ENCODE data around the gene SMC5.
"Not testable (repeated sequence)": the region's sequence is repeated elsewhere in the genome, so short reads cannot be mapped to it uniquely, and the experiment has no call there.

SMC5 gene

DNA sequence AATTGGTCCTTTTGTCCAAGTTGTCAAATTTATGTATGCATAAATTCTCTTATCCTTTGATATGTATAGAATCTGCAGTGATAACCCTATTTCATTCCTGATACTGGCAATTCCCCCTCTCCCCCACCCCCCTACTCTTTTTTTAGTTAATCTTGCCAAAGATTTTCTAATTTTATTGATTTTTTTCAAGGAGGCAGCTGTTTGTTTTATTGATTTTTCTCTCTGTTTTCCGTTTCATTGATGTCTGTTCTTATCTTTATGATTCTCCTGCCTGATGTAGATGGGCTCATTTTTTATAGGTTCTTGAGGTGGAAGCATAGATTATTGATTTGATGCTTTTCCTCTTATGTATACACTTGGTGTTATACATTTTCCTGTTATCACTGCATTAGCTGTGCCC, 34.4 kb downstream of the SMC5 start:
- TF ChIP-seq POLR2A (IDR thresholded peaks at IDR 0.05; ENCODE audit: low read depth, low read length) = no peak
- no peak for FAIRE-seq
- no peak for DNase-seq (ENCODE audit: insufficient read length, low spot score)

- DNase-seq (ENCODE audit: insufficient read length, low spot score) = no peak
- no peak for TF ChIP-seq POLR2A (IDR thresholded peaks at IDR 0.05; ENCODE audit: low read depth, low read length)
- FAIRE-seq = peak; percentile 61
Observed at GRCh38 chr9:70297141-70297540, 38.4 kb downstream of the SMC5 start.

DNA sequence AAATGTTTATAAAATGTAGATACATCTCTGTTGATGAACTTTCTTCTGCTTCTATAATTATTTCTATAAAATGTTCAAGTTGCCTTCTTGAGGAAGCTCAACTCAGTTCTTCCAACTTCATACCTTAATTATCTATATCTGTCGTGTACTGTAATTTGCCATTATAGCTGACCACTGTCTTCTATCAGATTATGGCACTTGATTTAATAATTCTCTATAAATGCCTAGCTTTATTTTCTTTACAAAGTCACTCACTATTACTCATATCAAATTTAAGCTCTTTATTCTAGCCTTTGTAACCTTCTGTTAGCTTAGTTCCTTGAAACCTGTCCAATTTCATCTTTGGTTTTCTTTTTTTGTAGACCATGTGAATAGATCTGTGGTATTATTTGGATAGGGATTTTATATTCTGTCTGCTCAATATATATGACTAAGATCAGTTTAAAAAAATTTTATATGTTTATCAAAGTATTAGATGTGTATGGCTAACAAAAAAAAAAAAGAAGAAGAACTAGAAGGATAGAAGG, 39.5 kb downstream of the SMC5 start:
- DNase-seq (ENCODE audit: insufficient read length, low spot score) (no peak), FAIRE-seq (no peak)
- no peak for TF ChIP-seq POLR2A (IDR thresholded peaks at IDR 0.05; ENCODE audit: low read depth, low read length)

DNA sequence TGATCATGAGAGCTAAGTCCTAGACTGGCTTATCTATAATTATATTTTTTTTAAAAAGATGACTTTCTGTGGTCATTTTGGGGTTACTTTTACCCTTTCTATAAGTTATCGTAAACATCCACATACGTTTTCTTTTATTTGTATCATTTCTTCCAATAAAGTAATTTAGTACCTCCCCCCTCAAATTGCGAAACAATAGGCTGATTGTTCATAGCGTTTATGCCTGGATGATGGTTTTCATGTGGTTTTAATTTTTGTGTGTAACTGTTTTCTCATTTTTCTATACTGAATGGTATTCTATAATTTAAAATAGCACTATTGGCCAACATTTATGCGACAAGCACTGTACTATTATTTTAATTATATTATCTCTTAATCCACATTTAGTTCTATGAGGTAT, 44.5 kb downstream of the SMC5 start:
- TF ChIP-seq POLR2A (IDR thresholded peaks at IDR 0.05; ENCODE audit: low read depth, low read length) = no peak
- no peak for DNase-seq (ENCODE audit: insufficient read length, low spot score)
- peak; percentile 6 for FAIRE-seq

GRCh38 chr9:70304810-70305209, 46.0 kb downstream of the SMC5 start:
- TF ChIP-seq POLR2A (IDR thresholded peaks at IDR 0.05; ENCODE audit: low read depth, low read length) = no peak
- FAIRE-seq (peak; percentile 23), DNase-seq (ENCODE audit: insufficient read length, low spot score) (no peak)

DNA sequence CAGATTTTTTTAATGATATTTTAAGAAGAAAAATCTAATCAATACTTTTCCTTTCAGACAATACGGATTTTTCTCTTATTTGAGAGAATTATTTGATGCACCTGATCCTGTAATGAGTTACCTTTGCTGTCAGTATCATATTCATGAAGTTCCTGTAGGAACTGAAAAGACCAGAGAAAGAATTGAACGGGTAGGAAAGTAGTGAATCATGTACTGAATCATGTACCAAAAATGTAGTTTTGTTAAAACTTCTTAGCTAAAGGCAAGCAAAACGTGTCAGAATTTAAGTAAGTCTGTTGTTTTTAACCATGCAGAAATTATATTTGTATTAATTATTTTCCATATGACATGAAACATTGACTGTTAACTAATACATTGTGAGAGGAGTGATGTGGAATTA, 56.6 kb downstream of the SMC5 start:
- no peak for TF ChIP-seq POLR2A (IDR thresholded peaks at IDR 0.05; ENCODE audit: low read depth, low read length)
- DNase-seq (ENCODE audit: insufficient read length, low spot score) (no peak), FAIRE-seq (peak; percentile 96)

GRCh38 chr9:70318002-70318401, 59.2 kb downstream of the SMC5 start:
- FAIRE-seq = no peak
- DNase-seq (ENCODE audit: insufficient read length, low spot score) = no peak
- no peak for TF ChIP-seq POLR2A (IDR thresholded peaks at IDR 0.05; ENCODE audit: low read depth, low read length)

GRCh38 chr9:70322096-70322495, 63.3 kb downstream of the SMC5 start:
- FAIRE-seq (peak; percentile 73), DNase-seq (ENCODE audit: insufficient read length, low spot score) (no peak)
- TF ChIP-seq POLR2A (IDR thresholded peaks at IDR 0.05; ENCODE audit: low read depth, low read length) = no peak

DNA sequence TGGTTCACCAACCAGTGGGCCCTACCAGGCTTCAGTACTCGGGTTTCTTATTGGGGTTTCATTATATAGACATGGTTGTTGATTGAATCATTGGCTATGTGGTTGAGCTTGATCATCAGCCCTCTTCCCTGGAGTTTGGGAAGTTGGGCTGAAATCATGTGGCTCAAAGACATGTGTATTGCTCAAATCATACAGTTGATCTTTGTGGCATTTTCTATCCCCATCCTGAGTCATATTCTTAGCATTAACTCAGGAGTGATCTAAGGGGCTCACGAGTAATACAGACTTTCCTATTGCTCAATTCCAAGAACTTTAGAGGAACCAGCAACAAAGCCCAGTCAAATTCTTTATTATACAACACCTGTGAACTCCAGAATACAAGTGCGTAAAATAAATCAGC, 66.2 kb downstream of the SMC5 start:
- peak; percentile 92 for FAIRE-seq

DNA sequence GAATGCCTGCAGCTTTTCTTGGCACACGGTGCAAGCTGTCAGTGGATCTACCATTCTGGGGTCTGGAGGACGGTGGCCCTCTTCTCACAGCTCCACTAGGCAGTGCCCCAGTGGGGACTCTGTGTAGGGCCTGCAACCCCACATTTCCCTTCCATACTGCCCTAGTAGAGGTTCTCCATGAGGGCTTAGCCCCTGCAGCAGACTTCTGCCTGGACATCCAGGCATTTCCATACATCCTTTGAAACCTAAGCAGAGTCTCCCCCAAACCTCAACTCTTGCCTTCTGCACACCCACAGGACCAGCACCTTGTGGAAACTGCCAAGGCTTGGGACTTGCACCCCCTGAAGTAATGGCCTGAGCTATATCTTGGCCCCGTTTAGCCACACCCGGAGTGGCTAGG, 69.8 kb downstream of the SMC5 start:
- not testable (repeated sequence) for FAIRE-seq; DNase-seq (ENCODE audit: insufficient read length, low spot score)

More for the DNA sequence above, 66.2 kb downstream of the SMC5 start:
- DNase-seq (ENCODE audit: insufficient read length, low spot score) = no peak
- no peak for TF ChIP-seq POLR2A (IDR thresholded peaks at IDR 0.05; ENCODE audit: low read depth, low read length)

- no peak for TF ChIP-seq POLR2A (IDR thresholded peaks at IDR 0.05; ENCODE audit: low read depth, low read length)
- DNase-seq (ENCODE audit: insufficient read length, low spot score) (no peak), FAIRE-seq (peak; percentile 70)
Observed at GRCh38 chr9:70340572-70340971, 81.8 kb downstream of the SMC5 start.

- no peak for TF ChIP-seq POLR2A (IDR thresholded peaks at IDR 0.05; ENCODE audit: low read depth, low read length)
- FAIRE-seq (peak; percentile 90), DNase-seq (ENCODE audit: insufficient read length, low spot score) (no peak)
Observed at GRCh38 chr9:70347046-70347445, 88.3 kb downstream of the SMC5 start.

DNA sequence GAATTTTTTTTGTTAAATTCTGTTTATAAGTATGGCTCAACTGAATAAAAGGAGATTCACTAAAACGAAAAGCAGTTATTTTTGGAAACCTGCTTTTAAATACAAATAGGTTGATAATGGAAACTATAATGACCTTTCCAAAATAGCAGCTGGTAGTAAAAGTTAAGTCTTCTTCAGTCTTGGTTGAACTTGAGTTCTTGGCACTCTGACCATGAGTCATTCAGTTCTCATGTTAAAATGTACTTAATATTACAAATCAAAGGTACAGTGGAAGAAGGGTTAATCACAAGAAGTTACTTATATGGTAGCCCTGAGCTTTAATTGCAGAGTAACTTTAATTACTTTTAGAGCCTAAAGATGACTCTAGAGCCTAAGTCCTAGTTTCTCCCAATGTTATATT, 93.6 kb downstream of the SMC5 start:
- TF ChIP-seq POLR2A (IDR thresholded peaks at IDR 0.05; ENCODE audit: low read depth, low read length) = no peak
- DNase-seq (ENCODE audit: insufficient read length, low spot score) (no peak), FAIRE-seq (peak; percentile 75)

DNA sequence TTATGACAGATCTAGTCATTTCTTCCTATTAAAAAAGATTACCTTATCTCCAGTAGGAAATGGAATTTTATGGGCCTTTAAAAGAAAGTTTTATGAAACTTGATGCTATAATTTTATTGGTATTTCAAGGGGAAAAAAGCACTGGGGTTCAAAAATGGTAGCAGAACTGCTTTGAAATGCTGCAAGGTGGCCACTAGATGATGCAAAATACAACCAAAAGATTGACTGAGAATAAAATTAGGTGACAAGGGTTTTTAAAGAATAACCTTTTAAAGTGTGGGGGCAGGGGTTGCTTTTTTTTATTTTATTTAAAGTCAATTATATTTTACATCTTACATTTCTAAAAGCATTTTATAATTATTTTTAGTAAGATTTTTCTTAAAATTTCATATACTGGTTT, 94.0 kb downstream of the SMC5 start:
- no peak for TF ChIP-seq POLR2A (IDR thresholded peaks at IDR 0.05; ENCODE audit: low read depth, low read length)
- DNase-seq (ENCODE audit: insufficient read length, low spot score) (no peak), FAIRE-seq (peak; percentile 30)

DNA sequence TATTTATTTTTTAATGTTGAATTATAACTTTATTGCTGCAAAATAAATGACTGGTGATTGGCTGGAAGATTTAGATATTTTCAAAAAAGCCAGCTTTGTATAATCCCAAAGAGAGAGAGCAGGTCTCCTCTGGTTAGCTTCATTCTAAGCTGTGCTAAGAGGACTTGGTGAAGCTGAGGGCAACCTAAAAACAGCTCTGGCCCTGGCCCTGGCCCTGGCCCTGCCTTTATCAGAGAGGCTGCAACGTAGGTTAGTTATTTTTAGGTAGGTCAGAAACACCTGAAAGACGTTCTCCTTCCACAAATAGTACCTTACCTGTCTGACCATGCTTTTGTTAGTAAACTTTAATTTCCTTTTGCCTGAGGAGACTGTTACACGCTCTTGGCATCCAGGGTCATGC, 97.0 kb downstream of the SMC5 start:
- FAIRE-seq = peak; percentile 72
- no peak for TF ChIP-seq POLR2A (IDR thresholded peaks at IDR 0.05; ENCODE audit: low read depth, low read length)

DNA sequence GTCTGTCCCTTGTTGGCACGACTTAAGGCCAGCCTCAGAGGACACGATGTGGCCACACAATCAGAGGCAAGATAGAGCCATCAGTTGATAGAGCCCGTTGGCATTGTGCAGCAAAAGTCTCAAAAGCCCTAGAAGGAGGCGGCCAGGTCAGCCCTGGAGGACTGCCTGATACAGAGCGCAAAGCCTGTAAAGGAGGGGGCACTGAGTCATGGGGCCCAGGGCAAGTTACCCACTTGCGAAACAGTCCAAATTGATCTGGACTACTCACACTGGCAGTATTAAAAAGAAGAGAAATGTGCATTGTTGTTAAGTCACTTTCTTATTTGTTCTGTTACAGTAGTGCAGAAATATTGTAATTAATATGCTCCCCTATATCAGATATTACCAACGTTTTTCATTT, 104.2 kb downstream of the SMC5 start:
- FAIRE-seq (peak; percentile 66), DNase-seq (ENCODE audit: insufficient read length, low spot score) (no peak)
- TF ChIP-seq POLR2A (IDR thresholded peaks at IDR 0.05; ENCODE audit: low read depth, low read length) = no peak

More for the DNA sequence above, 97.0 kb downstream of the SMC5 start:
- DNase-seq (ENCODE audit: insufficient read length, low spot score) = no peak

Measured in H54 (cell line).